WERI-Rb-1 (cell line): ENCODE data around the gene MROH2A.

Source experiments
- DNase-seq: peaks from one replicate; pipeline ENCODE4 v3.0.0-alpha.2; 2020
- H3K27ac ChIP-seq: fragments of 250-450 bp; sonication (Bioruptor Pico); 2 replicates; pipeline ENCODE4 v1.5.1; 2020; ENCODE audit warnings: mild to moderate bottlenecking, moderate library complexity
- H3K27me3 ChIP-seq: fragments of 250-450 bp; sonication (Bioruptor Pico); 2 replicates; pipeline ENCODE4 v1.5.1; 2021; ENCODE audit warnings: mild to moderate bottlenecking, low read depth, moderate library complexity; ENCODE audit not compliant: insufficient read depth, severe bottlenecking
- H3K36me3 ChIP-seq: fragments of 250-450 bp; sonication (Bioruptor Pico); 2 replicates; pipeline ENCODE4 v1.5.1; 2020; ENCODE audit warnings: mild to moderate bottlenecking, moderate library complexity
- H3K4me3 ChIP-seq: 2 replicates; pipeline ENCODE4 v1.5.1; 2011; ENCODE audit warnings: low read depth, mild to moderate bottlenecking, control low read depth, low read length
- H3K9me3 ChIP-seq: fragments of 250-450 bp; sonication (Bioruptor Pico); 2 replicates; pipeline ENCODE4 v1.5.1; 2021; ENCODE audit warnings: mild to moderate bottlenecking, moderate library complexity; ENCODE audit not compliant: severe bottlenecking
- CTCF ChIP-seq: IDR thresholded peaks from 2 replicates; pipeline ENCODE4 v1.5.1; 2011; ENCODE audit warnings: low read depth, mild to moderate bottlenecking, control low read depth, inconsistent platforms, low read length

Gene MROH2A

GRCh38 chr2:233831861-233832260, 53.7 kb downstream of the MROH2A start:
- TF ChIP-seq CTCF = no peak
- H3K4me3 ChIP-seq = no peak overlapping the region
- H3K9me3 ChIP-seq = no peaks in the 10 kb centered on the region

GRCh38 chr2:233832414-233832813, 54.3 kb downstream of the MROH2A start:
- TF ChIP-seq CTCF = no peak
- no peak overlapping the region for H3K4me3 ChIP-seq
- H3K27ac ChIP-seq = no peak overlapping the region
- H3K9me3 ChIP-seq = no peaks in the 10 kb centered on the region
- H3K27me3 ChIP-seq = no peaks in the 10 kb centered on the region
- no peak for DNase-seq
- peaks cover 33% of the 10 kb centered on the region for H3K36me3 ChIP-seq

More at GRCh38 chr2:233831861-233832260, 53.7 kb downstream of the MROH2A start:
- DNase-seq = peak; percentile 2
- no peaks in the 10 kb centered on the region for H3K27me3 ChIP-seq
- no peak overlapping the region for H3K27ac ChIP-seq
- H3K36me3 ChIP-seq = peaks cover 28% of the 10 kb centered on the region

GRCh38 chr2:233832869-233833311, 54.8 kb downstream of the MROH2A start:
- DNase-seq = peak; percentile 72
- TF ChIP-seq CTCF = peak; percentile 84
- Histone ChIP-seq H3K36me3 (peaks cover 38% of the 10 kb centered on the region), H3K27ac (no peak overlapping the region), H3K9me3 (no peaks in the 10 kb centered on the region), H3K27me3 (no peaks in the 10 kb centered on the region), H3K4me3 (no peak overlapping the region)

GRCh38 chr2:233833345-233833744, 55.2 kb downstream of the MROH2A start:
- Histone ChIP-seq H3K27ac (no peak overlapping the region), H3K9me3 (no peaks in the 10 kb centered on the region), H3K4me3 (no peak overlapping the region), H3K27me3 (no peaks in the 10 kb centered on the region), H3K36me3 (peaks cover 42% of the 10 kb centered on the region)
- DNase-seq = no peak
- no peak for TF ChIP-seq CTCF

- no peaks in the 10 kb centered on the region for H3K9me3 ChIP-seq
- no peak for TF ChIP-seq CTCF
- H3K4me3 ChIP-seq = no peak overlapping the region
- H3K27ac ChIP-seq = no peak overlapping the region
- peaks cover 63% of the 10 kb centered on the region for H3K36me3 ChIP-seq
- no peaks in the 10 kb centered on the region for H3K27me3 ChIP-seq
- no peak for DNase-seq
These were observed 57.4 kb downstream of the MROH2A start for GRCh38 chr2:233835230-233836186.
